ENCODE measurements around the gene MEGF10.

The MEGF10 gene

GRCh38 chr5:127412698-127413097 is 122.1 kb downstream of the MEGF10 start:
- no peaks in the 10 kb centered on the region for H3K9me3 ChIP-seq (ENCODE audit: insufficient read depth, low read length)
- no peaks in the 10 kb centered on the region for H3K79me2 ChIP-seq (ENCODE audit: low read length)
- no peaks in the 10 kb centered on the region for H3K36me3 ChIP-seq (replicated peaks; ENCODE audit: low read depth, low read length)
- no peak overlapping the region for H3K9ac ChIP-seq (ENCODE audit: low read length)
- H3K4me2 ChIP-seq (ENCODE audit: low read length): no peak overlapping the region
- no peaks in the 10 kb centered on the region for H3K27me3 ChIP-seq (ENCODE audit: low read depth, low read length)
- peaks cover 14% of the 10 kb centered on the region for H3K4me1 ChIP-seq (ENCODE audit: low read length)
- no peak overlapping the region for H2AFZ ChIP-seq (ENCODE audit: low read depth, low read length)
- no peaks in the 10 kb centered on the region for H4K20me1 ChIP-seq (ENCODE audit: insufficient read depth, low read length)
- no peak overlapping the region for H3K4me3 ChIP-seq (ENCODE audit: low read length)
- TF ChIP-seq CTCF (IDR thresholded peaks at IDR 0.05; ENCODE audit: low read depth, low read length) (no peak), EZH2phosphoT487 (IDR thresholded peaks at IDR 0.05; ENCODE audit: low read depth) (no peak)
- no peak overlapping the region for H3K27ac ChIP-seq (ENCODE audit: low read length)

GRCh38 chr5:127415034-127415433 is 124.4 kb downstream of the MEGF10 start:
- no peak overlapping the region for H3K4me3 ChIP-seq (ENCODE audit: low read length)
- TF ChIP-seq EZH2phosphoT487 (IDR thresholded peaks at IDR 0.05; ENCODE audit: low read depth): no peak
- no peak for TF ChIP-seq CTCF (IDR thresholded peaks at IDR 0.05; ENCODE audit: low read depth, low read length)
- H3K9me3 ChIP-seq (ENCODE audit: insufficient read depth, low read length): no peaks in the 10 kb centered on the region
- no peaks in the 10 kb centered on the region for H3K27me3 ChIP-seq (ENCODE audit: low read depth, low read length)
- no peak overlapping the region for H3K27ac ChIP-seq (ENCODE audit: low read length)
- peaks cover 14% of the 10 kb centered on the region for H3K4me1 ChIP-seq (ENCODE audit: low read length)
- no peak overlapping the region for H3K9ac ChIP-seq (ENCODE audit: low read length)
- no peaks in the 10 kb centered on the region for H4K20me1 ChIP-seq (ENCODE audit: insufficient read depth, low read length)
- no peak overlapping the region for H3K4me2 ChIP-seq (ENCODE audit: low read length)
- no peaks in the 10 kb centered on the region for H3K79me2 ChIP-seq (ENCODE audit: low read length)
- no peaks in the 10 kb centered on the region for H3K36me3 ChIP-seq (replicated peaks; ENCODE audit: low read depth, low read length)
- no peak overlapping the region for H2AFZ ChIP-seq (ENCODE audit: low read depth, low read length)

GRCh38 chr5:127416906-127417305 is 126.3 kb downstream of the MEGF10 start:
- Histone ChIP-seq H3K4me2 (ENCODE audit: low read length) (no peak overlapping the region), H3K4me3 (ENCODE audit: low read length) (no peak overlapping the region), H3K9me3 (ENCODE audit: insufficient read depth, low read length) (no peaks in the 10 kb centered on the region), H3K9ac (ENCODE audit: low read length) (no peak overlapping the region), H3K79me2 (ENCODE audit: low read length) (no peaks in the 10 kb centered on the region), H3K36me3 (replicated peaks; ENCODE audit: low read depth, low read length) (no peaks in the 10 kb centered on the region), H3K27ac (ENCODE audit: low read length) (no peak overlapping the region), H3K4me1 (ENCODE audit: low read length) (no peaks in the 10 kb centered on the region), H4K20me1 (ENCODE audit: insufficient read depth, low read length) (no peaks in the 10 kb centered on the region), H3K27me3 (ENCODE audit: low read depth, low read length) (no peaks in the 10 kb centered on the region), H2AFZ (ENCODE audit: low read depth, low read length) (no peak overlapping the region)
- no peak for TF ChIP-seq CTCF (IDR thresholded peaks at IDR 0.05; ENCODE audit: low read depth, low read length)

- H3K9ac ChIP-seq (ENCODE audit: low read length): no peak overlapping the region
- H3K27me3 ChIP-seq (ENCODE audit: low read depth, low read length): no peaks in the 10 kb centered on the region
- H3K27ac ChIP-seq (ENCODE audit: low read length): no peak overlapping the region
- no peaks in the 10 kb centered on the region for H3K36me3 ChIP-seq (replicated peaks; ENCODE audit: low read depth, low read length)
- H4K20me1 ChIP-seq (ENCODE audit: insufficient read depth, low read length): no peaks in the 10 kb centered on the region
- no peaks in the 10 kb centered on the region for H3K79me2 ChIP-seq (ENCODE audit: low read length)
- H3K9me3 ChIP-seq (ENCODE audit: insufficient read depth, low read length): no peaks in the 10 kb centered on the region
- no peak overlapping the region for H3K4me3 ChIP-seq (ENCODE audit: low read length)
- no peak overlapping the region for H2AFZ ChIP-seq (ENCODE audit: low read depth, low read length)
- TF ChIP-seq EZH2phosphoT487 (IDR thresholded peaks at IDR 0.05; ENCODE audit: low read depth): no peak
- no peak for TF ChIP-seq CTCF (IDR thresholded peaks at IDR 0.05; ENCODE audit: low read depth, low read length)
- H3K4me1 ChIP-seq (ENCODE audit: low read length): no peaks in the 10 kb centered on the region
- no peak overlapping the region for H3K4me2 ChIP-seq (ENCODE audit: low read length)
Observed at GRCh38 chr5:127417528-127417927, 126.9 kb downstream of the MEGF10 start.
